ENCODE data around the gene RAB8B. TPM values are rescaled to one million over a fixed set of nuclear protein-coding genes. Genes with fewer than 3 reads are reported as not detected.

The RAB8B gene
- total RNA-seq, 2 donors from 2014 or later: 46.8 to 51.8 TPM

- intact Hi-C loops (cut with DNase I): loop anchor here in 1 of 2 donors (5.0 kb wide), 1 partner anchor 110 kb away; no protein-coding TSS in a partner anchor
- no peak for DNase-seq (ENCODE audit: low spot score)
Measured at GRCh38 chr15:63292241-63292640, 102.8 kb downstream of the RAB8B start.

- intact Hi-C loops (cut with DNase I): loop anchor here in 1 of 2 donors (5.0 kb wide), 1 partner anchor 110 kb away; no protein-coding TSS in a partner anchor
- DNase-seq (ENCODE audit: low spot score): no peak
Measured at GRCh38 chr15:63292771-63293170, 103.4 kb downstream of the RAB8B start.

GRCh38 chr15:63294359-63294758, 105.0 kb downstream of the RAB8B start:
- intact Hi-C loops (cut with DNase I): loop anchor here in 1 of 2 donors (5.0 kb wide), 1 partner anchor 108 kb away; no protein-coding TSS in a partner anchor
- DNase-seq (ENCODE audit: low spot score): no peak

- intact Hi-C loops (cut with DNase I): no loop called here
- DNase-seq (ENCODE audit: low spot score): no peak
Measured at GRCh38 chr15:63295341-63295740, 105.9 kb downstream of the RAB8B start.

GRCh38 chr15:63296195-63296594, 106.8 kb downstream of the RAB8B start:
- intact Hi-C loops (cut with DNase I): no loop called here
- no peak for DNase-seq (ENCODE audit: low spot score)

GRCh38 chr15:63299943-63300575, 110.7 kb downstream of the RAB8B start:
- no peak for DNase-seq (ENCODE audit: low spot score)
- intact Hi-C loops (cut with DNase I): no loop called here

- no peak for DNase-seq (ENCODE audit: low spot score)
- intact Hi-C loops (cut with DNase I): no loop called here
Measured at GRCh38 chr15:63301088-63301487, 111.7 kb downstream of the RAB8B start.

- intact Hi-C loops (cut with DNase I): no loop called here
- no peak for DNase-seq (ENCODE audit: low spot score)
Measured at GRCh38 chr15:63305260-63305659, 115.9 kb downstream of the RAB8B start.

GRCh38 chr15:63306492-63307073, 117.2 kb downstream of the RAB8B start:
- intact Hi-C loops (cut with DNase I): no loop called here
- no peak for DNase-seq (ENCODE audit: low spot score)

- DNase-seq (ENCODE audit: low spot score): no peak
- intact Hi-C loops (cut with DNase I): no loop called here
Measured at GRCh38 chr15:63308491-63308890, 119.1 kb downstream of the RAB8B start.

GRCh38 chr15:63308947-63309346, 119.5 kb downstream of the RAB8B start:
- intact Hi-C loops (cut with DNase I): no loop called here
- DNase-seq (ENCODE audit: low spot score): no peak

GRCh38 chr15:63310646-63311045, 121.2 kb downstream of the RAB8B start:
- no peak for DNase-seq (ENCODE audit: low spot score)
- intact Hi-C loops (cut with DNase I): no loop called here

GRCh38 chr15:63312286-63312685, 122.9 kb downstream of the RAB8B start:
- DNase-seq (ENCODE audit: low spot score): no peak
- intact Hi-C loops (cut with DNase I): no loop called here

- DNase-seq (ENCODE audit: low spot score): no peak
- intact Hi-C loops (cut with DNase I): no loop called here
Measured at GRCh38 chr15:63313825-63314224, 124.4 kb downstream of the RAB8B start.

GRCh38 chr15:63314409-63314808, 125.0 kb downstream of the RAB8B start:
- DNase-seq (ENCODE audit: low spot score): no peak
- intact Hi-C loops (cut with DNase I): no loop called here

Other genes starting within 250 kb of the RAB8B start
- gene TPM1, start 146.9 kb upstream of the RAB8B start, total RNA-seq: 1,000 to 10,000 TPM; 1,343 to 1,694 TPM
- 10 to 100 TPM; 14.3 to 21.2 TPM for gene LACTB, start 67.7 kb upstream of the RAB8B start, total RNA-seq
- gene RPS27L, start 32.1 kb upstream of the RAB8B start, total RNA-seq: 100 to 1,000 TPM; 160 to 259 TPM
- 10 to 100 TPM; 20.9 to 21.2 TPM for gene APH1B, start 88.0 kb downstream of the RAB8B start, total RNA-seq
- 10 to 100 TPM; 36.7 to 48.3 TPM for gene CA12, start 192.2 kb downstream of the RAB8B start, total RNA-seq